GM12892 (cell line): ENCODE data around the gene SCAF11.

Source experiments
- POLR2A ChIP-seq: IDR thresholded peaks from 2 replicates; pipeline ENCODE4 v1.6.1; 2011; ENCODE audit warnings: low read depth, low read length, control low read depth
- POLR2AphosphoS5 ChIP-seq: IDR thresholded peaks from 2 replicates; pipeline ENCODE4 v1.6.1; 2011; ENCODE audit warnings: low read depth, low read length, control low read depth
- TAF1 ChIP-seq: IDR thresholded peaks from 2 replicates; pipeline ENCODE4 v1.6.1; 2011; ENCODE audit warnings: low read depth, mild to moderate bottlenecking, control low read depth, low read length, borderline replicate concordance

DNA sequence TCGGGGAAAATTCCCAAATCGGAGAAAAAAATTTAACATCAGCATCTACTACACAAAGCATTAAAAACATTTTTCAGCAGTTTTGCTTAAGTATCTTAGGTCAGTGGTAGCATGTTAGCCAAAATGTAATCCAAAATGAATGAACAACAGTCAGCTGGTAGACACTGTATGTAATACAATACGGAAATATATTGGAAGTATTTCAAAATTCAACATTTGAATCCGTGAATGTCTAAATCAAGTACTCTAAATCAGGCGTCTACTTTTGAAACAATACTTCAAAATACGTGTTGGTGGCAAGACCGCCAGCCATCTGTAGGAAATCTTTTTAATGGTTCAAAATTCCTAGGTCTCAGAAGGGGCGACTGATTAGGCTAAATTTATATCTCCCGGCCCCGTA, 1.1 kb downstream of the SCAF11 start:
- TF ChIP-seq POLR2A = no peak
- no peak for TF ChIP-seq POLR2AphosphoS5
- TF ChIP-seq TAF1 = no peak
